Measurements from ENCODE around the gene TMEM273. TPM values are rescaled to one million over a fixed set of nuclear protein-coding genes. Genes with fewer than 3 reads are reported as not detected.

TMEM273 gene, protein sequence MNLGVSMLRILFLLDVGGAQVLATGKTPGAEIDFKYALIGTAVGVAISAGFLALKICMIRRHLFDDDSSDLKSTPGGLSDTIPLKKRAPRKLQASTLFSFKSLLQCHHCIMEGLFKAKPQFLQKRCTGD
- not detected in 2 replicates for total RNA-seq

DNA sequence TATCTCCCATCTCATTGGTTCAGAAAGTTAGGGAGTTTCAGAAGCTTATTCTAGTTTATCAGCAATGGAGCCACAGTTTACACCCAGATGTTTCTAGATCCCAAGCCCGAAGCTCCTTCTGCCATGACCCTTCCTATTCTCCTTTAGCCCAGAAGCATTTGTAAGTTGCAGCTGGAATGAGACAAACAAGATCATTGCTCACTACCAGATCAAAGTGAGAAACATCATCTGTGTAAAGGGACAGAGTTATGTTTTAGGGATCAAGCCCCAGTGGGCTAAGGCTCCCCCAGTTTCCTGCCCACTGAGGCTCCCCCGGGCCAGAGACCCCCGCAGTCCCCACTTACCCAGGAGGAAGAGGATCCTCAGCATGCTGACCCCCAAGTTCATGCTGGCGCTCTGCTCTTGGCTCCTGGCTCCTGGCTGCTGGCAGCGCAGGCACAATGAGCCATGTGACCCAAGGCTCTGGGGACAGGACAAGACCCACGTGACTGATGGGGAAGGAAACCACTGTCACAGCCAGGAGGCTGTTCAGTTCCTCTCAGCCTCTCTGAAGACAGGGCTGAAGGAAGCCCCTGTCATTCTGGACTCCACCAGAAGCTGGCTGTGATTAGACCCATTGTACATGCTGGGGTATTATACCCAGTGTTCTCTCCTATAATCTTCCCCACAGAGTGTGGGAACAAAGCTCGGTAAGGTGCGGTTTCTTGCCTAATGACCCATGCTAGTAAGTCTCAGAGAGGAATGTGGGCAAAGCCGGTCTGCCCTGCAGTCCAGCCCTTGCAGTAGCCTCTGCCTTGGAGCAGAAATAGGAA, at the start of gene TMEM273:
TSS of gene TMEM273 (minus strand) at position 442 of the 812 bp plus-strand sequence. CDS start at position 387, 55 bp downstream.
- DNase-seq (ENCODE audit: low read depth) = no peak
- no peak for FAIRE-seq
- Histone ChIP-seq H3K27me3 (ENCODE audit: control insufficient read depth, insufficient read depth, low read length) (no peaks in the 10 kb centered on the region), H3K4me3 (ENCODE audit: low read depth, low read length) (no peak within 1 kb of the TSS), H3K36me3 (ENCODE audit: control insufficient read depth, insufficient read depth, low read length) (no peaks in the 10 kb centered on the region)
- TF ChIP-seq, protein P1, sequence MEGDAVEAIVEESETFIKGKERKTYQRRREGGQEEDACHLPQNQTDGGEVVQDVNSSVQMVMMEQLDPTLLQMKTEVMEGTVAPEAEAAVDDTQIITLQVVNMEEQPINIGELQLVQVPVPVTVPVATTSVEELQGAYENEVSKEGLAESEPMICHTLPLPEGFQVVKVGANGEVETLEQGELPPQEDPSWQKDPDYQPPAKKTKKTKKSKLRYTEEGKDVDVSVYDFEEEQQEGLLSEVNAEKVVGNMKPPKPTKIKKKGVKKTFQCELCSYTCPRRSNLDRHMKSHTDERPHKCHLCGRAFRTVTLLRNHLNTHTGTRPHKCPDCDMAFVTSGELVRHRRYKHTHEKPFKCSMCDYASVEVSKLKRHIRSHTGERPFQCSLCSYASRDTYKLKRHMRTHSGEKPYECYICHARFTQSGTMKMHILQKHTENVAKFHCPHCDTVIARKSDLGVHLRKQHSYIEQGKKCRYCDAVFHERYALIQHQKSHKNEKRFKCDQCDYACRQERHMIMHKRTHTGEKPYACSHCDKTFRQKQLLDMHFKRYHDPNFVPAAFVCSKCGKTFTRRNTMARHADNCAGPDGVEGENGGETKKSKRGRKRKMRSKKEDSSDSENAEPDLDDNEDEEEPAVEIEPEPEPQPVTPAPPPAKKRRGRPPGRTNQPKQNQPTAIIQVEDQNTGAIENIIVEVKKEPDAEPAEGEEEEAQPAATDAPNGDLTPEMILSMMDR (IDR thresholded peaks at IDR 0.05; ENCODE audit: insufficient read depth, low read length, severe bottlenecking) = no peak

DNA sequence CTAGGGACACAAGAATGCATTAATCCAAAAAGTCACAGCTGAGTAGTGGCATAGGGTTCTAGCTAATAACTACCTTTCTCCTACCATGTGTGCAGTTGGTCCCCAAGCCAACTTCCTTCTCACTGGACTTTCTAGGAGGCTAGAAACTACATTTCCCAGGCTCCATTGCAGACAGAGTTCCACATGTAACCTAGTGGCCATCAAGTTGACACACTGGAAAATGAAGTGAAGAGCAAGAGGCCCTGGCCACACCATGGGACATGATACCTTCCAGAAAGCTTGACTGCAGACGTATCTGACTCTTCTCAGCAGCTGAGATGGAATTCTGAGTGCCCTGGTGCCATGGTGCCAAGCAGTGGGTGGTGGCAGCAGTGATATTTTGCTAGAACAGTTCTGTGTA, 49.8 kb upstream of the TMEM273 start:
- Histone ChIP-seq H3K36me3 (ENCODE audit: control insufficient read depth, insufficient read depth, low read length) (no peaks in the 10 kb centered on the region), H3K4me3 (ENCODE audit: low read depth, low read length) (no peak overlapping the region), H3K27me3 (ENCODE audit: control insufficient read depth, insufficient read depth, low read length) (no peaks in the 10 kb centered on the region)
- no peak for FAIRE-seq
- DNase-seq (ENCODE audit: low read depth) = no peak
- TF ChIP-seq, protein P1 (IDR thresholded peaks at IDR 0.05; ENCODE audit: insufficient read depth, low read length, severe bottlenecking) = no peak

DNA sequence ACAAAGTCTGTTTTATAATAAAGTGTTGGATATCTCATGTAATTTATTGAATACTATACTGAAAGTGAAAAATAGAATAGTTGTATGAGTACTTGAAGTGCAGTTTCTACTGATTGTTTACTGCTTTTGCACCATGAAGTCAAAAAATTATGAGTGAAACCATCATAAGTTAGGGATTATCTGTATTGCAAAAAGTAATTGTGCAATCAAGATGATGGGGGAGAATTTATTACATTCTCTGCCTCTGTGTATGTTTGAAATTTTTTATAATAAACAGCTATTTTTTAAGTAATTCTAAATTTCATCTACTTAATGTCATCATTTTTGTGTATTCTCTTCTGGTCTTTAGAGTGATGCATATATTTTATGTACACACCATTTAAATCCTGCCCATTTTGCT, 47.2 kb upstream of the TMEM273 start:
- FAIRE-seq (no peak), DNase-seq (ENCODE audit: low read depth) (no peak)
- H3K4me3 ChIP-seq (ENCODE audit: low read depth, low read length) = no peak overlapping the region
- TF ChIP-seq, protein P1 (IDR thresholded peaks at IDR 0.05; ENCODE audit: insufficient read depth, low read length, severe bottlenecking) = no peak
- H3K27me3 ChIP-seq (ENCODE audit: control insufficient read depth, insufficient read depth, low read length) = no peaks in the 10 kb centered on the region
- no peaks in the 10 kb centered on the region for H3K36me3 ChIP-seq (ENCODE audit: control insufficient read depth, insufficient read depth, low read length)

DNA sequence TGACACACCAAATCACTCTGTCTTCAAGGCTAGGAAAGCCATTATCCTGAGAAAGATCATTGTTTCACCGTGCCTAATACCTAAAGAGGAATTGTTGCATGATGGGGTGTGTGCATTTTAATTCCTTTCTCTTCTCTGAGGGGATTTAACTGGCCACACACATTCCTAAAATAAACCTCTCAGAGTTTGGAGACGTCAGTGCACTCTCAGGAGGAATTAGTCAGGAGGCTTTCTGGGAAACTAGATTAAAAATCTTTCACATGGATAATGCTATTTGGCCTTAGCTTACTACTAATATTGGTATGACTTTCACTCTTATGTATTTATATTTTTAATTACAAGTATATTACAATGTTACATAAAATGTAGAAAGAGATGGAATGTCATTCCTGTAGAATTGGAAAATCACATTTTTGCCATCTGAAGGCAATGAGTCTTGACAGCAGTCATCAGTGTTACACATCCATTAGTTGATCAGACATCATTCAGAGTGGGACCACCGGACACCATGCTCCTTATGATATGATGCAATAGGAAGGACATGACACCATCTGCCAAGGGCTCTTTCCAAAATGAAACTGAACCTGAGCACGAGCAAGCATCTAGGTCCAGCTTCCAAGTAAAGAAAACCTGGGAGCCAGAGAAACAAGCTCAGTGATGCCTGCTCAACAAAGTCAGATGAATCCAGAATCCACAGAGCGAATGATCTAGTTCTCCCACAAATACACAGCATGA, 43.1 kb upstream of the TMEM273 start:
- DNase-seq (ENCODE audit: low read depth) (no peak), FAIRE-seq (no peak)
- TF ChIP-seq, protein P1 (IDR thresholded peaks at IDR 0.05; ENCODE audit: insufficient read depth, low read length, severe bottlenecking) = no peak
- Histone ChIP-seq H3K27me3 (ENCODE audit: control insufficient read depth, insufficient read depth, low read length) (no peaks in the 10 kb centered on the region), H3K36me3 (ENCODE audit: control insufficient read depth, insufficient read depth, low read length) (no peaks in the 10 kb centered on the region), H3K4me3 (ENCODE audit: low read depth, low read length) (no peak overlapping the region)

DNA sequence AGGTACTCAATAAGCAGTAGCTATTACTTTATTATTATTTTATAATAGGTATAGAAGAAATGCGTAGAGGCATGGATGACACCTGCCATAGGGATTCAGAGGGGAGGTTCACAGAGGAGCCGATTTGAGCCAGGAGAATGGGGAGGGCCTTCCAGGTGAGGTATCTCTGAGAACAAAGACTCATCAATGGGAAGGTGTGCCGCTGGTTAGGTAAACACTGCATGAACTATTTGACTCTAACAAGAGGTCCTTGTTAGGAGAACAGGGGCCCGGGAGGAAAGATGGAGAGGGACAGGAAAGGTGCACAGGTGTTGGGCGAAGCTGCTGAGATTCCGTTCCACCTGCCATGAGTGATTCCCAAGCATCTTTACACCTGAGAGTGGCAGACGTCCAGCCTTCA, 41.8 kb upstream of the TMEM273 start:
- no peak overlapping the region for H3K4me3 ChIP-seq (ENCODE audit: low read depth, low read length)
- DNase-seq (ENCODE audit: low read depth) (no peak), FAIRE-seq (no peak)
- TF ChIP-seq, protein P1 (IDR thresholded peaks at IDR 0.05; ENCODE audit: insufficient read depth, low read length, severe bottlenecking) = no peak
- no peaks in the 10 kb centered on the region for H3K36me3 ChIP-seq (ENCODE audit: control insufficient read depth, insufficient read depth, low read length)
- H3K27me3 ChIP-seq (ENCODE audit: control insufficient read depth, insufficient read depth, low read length) = no peaks in the 10 kb centered on the region

Data from bronchial epithelial cell (primary cell).